ENCODE data around the gene ZNF74.
"Not testable (repeated sequence)": the region's sequence is repeated elsewhere in the genome, so short reads cannot be mapped to it uniquely, and the experiment has no call there.

The ZNF74 gene

DNA sequence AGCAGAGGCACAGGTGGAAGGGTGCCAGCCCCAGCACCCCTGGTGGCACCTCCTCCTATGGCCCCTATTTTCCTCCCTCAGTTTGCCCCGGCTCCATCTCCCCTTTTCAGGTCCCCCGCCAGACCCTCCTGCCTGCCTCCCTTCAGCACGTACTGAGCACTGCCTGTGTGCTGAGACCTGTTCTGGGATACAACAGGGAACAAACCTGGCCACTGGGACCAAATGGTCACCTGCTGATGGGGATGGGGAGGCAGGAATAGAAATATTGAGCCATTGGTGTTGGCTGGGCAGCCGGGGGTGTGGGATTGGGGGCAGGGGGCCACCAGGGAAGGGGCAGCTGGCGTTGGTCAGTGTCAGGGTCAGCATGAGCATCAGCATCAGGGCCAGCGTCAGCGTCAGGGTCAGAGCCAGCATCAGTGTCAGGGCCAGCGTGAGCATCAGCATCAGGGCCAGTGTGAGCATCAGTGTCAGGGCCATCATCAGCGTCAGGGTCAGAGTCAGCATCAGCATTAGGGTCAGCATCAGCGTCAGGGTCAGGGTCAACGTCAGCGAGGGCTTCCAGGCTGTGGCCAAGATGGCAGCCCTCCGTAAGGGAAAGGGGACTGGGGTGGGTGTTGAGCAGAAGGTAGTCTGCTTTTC is 7.5 kb downstream of the ZNF74 start:
- DNase-seq = no peak

DNA sequence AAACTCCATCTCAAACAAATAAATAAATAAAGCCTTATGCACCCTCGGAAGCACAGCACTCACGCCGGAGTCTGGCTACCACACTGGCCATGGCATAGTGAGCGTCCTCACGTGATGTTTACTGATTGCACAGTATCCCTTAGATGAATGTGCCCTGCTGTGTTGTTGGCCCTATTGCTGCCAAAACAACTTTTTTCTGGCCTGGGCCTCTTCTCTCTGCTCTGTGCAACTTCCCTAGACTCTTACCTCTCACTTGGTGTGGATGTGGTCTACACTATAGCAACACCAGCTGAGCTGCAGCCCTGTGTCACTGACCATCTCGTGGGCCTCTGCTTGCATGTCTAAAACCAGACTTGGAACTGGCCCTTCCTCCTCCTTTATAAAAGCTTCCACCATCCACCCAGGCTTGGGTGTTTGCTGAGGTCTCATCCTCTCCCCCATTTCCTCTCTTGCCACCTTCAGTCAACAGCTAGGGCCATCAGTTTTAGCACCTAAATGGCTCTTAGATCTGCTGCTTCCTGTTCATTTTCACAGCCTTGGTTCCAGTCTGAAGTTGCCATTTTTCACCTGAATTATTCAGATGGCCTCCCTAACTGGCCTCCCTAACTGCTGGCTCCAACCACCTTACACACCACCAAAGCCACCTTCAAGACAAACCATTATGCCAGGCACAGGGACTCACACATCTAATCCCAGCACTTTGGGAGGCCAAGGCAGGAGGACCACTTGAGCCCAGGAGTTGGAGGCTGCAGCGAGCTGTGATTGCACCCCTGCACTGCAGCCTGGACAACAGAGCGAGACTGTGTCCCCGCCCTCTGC is 9.2 kb downstream of the ZNF74 start:
- DNase-seq = peak in 1 of 2 donors; percentile 14

DNA sequence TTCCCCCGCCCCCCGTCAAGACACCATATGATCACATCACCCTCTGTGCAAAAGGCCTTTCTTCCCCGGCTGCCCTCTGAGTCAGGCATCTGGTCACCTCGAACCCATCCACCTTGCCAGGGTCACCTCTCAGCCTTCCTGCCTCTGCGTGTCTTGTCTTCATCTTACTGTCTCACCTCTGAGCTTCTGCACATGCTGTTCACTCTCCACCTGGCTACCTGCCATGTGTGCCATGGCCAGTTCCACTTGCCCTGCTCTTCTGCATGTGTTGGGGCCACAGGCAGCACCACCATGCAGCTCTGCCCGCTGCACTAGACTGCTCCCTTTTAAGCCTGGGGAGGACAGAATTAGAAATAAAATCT is 9.8 kb downstream of the ZNF74 start:
- no peak for DNase-seq

- DNase-seq = no peak
Observed at GRCh38 chr22:20404881-20405280, 10.9 kb downstream of the ZNF74 start.

DNA sequence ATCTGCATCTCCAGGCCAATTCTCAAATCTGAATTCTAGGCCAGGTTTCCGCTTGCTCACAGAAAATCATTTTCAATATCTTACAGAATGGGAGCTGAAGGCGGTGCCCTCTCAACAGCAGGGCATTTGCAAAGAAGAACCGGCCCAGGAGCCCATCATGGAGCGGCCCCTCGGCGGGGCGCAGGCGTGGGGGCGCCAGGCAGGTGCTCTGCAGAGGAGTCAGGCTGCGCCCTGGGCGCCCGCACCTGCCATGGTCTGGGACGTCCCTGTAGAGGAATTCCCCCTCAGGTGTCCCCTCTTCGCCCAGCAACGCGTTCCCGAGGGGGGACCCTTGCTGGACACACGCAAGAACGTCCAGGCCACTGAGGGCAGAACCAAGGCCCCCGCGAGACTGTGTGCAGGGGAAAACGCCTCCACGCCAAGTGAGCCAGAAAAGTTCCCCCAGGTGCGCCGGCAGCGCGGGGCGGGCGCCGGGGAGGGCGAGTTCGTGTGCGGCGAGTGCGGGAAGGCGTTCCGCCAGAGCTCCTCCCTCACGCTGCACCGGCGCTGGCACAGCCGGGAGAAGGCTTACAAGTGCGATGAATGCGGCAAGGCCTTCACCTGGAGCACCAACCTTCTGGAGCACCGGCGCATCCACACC is 11.5 kb downstream of the ZNF74 start:
- no peak for DNase-seq

DNA sequence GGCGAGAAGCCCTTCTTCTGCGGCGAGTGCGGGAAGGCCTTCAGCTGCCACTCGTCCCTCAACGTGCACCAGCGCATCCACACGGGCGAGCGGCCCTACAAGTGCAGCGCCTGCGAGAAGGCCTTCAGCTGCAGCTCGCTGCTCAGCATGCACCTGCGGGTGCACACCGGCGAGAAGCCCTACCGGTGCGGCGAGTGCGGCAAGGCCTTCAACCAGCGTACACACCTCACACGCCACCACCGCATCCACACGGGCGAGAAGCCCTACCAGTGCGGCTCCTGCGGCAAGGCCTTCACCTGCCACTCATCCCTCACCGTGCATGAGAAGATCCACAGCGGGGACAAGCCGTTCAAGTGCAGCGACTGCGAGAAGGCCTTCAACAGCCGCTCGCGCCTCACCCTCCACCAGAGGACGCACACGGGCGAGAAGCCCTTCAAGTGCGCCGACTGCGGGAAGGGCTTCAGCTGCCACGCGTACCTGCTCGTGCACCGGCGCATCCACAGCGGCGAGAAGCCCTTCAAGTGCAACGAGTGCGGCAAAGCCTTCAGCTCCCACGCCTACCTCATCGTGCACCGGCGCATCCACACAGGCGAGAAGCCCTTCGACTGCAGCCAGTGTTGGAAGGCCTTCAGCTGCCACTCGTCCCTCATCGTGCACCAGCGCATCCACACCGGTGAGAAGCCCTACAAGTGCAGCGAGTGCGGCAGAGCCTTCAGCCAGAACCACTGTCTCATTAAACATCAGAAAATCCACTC is 12.2 kb downstream of the ZNF74 start:
- no peak for DNase-seq

GRCh38 chr22:20406686-20407408 is 12.9 kb downstream of the ZNF74 start:
- DNase-seq = no peak

DNA sequence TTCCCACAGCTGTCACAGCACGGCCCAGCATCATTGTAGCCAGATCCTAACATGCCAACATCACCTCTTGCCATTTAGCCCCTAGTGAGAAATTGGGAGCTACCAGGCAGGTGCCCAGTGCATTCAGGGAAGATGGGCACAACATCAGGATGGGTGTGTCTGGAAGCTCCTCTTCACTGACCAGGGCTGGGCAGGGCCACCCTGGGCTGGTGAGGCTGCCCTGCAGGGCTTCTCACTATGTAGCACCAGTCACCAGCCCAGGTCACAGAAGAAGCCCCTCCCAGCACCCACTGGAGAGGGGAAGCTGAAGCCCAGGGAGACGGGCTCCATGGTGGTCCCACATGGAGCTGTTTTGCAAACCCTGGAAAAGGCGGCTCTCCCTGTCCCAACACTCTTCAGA is 13.9 kb downstream of the ZNF74 start:
- no peak for DNase-seq

- DNase-seq = no peak
Observed at GRCh38 chr22:20408891-20409290, 14.9 kb downstream of the ZNF74 start.

DNA sequence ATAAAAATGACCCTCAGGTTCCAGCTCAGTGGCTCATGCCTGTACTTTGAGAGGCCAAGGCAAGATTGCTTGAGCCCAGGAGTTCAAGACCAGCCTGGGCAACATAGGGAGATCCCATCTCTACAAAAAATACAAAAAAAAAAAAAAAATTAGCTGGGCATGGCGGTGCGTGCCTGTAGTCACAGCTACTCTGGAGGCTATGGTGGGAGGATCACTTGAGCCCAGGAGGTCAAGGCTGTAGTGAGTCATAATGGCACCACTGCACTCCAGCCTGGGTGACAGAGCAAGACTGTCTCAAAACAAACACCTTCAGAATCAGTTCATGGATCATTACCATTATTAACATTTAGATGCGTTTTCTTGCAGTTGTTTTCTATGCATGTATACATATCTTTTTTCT is 15.4 kb downstream of the ZNF74 start:
- not testable (repeated sequence) for DNase-seq

DNA sequence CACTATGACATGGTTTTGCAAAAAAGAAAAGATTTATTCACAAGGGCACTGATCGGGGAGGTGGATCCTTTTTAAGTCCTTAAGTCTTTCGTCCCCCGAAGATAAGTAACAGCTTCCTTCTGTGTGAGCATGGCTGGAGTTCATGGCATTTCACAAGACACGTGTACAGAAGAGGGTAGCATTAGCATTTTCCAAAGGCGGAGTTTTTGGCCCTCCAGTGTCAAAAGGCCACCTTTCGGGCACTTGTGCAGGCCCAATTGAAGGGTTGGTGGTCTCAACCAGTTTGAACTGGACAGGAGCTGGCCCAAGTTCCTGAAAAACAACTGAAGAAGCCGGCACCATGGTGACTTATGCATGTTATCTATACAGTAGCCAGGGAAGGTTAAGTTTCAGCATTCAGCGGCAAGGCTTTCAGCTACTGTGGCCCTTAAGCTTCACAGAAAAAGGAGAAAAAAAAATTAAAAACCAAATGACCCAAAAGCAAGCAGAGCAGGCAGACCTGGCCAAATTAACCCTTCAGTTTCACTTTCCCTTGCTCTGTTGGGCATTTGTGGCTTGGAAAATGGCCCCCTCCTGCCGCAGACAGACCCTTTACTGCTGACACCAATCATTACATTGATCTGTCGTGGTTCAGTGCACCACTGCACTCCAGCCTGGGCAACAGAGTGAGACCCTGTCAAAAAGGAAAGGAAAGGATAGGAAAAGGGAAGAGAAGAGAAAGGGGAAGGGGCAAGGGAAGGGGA is 18.7 kb downstream of the ZNF74 start:
- DNase-seq = no peak

DNA sequence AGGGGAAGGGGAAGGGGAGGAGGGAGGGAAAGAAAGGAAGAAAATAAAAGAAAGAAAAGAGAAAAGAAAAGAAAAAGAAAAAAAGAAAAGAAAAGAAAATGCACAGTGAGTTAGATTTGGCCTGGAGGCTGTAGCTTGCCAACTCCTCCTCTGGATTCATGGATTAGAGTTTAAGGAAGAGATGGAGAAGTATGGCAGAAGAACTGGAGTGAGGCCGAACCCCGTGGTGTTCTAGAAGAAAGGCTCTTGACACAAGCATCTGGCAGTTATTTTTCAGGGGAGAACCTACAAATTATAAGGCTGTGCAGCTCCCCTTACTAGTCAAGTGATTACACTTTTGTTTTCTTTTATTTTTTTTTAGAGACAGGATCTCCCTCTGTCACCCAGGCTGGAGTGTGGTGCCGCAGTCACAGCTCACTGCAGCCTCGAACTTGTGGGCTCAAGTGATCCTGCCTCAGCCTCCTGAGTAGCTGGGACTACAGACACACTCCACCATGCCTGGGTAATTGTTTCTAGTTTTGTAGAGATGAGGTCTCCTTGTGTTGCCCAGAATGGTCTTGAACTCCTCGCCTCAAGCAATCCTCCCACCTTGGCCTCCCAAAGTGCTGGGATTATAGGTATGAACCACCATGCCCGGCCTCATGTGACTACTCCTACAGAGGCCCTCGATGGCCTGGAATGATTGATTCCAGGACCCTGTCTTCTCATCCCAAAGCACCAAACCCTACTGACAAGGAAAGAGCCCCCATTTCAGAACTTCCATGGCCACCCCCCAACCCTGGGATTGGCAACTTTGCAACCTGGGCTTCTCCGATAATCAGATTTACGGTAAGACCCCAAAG is 19.5 kb downstream of the ZNF74 start:
- DNase-seq = peak in 1 of 2 donors; percentile 1

DNA sequence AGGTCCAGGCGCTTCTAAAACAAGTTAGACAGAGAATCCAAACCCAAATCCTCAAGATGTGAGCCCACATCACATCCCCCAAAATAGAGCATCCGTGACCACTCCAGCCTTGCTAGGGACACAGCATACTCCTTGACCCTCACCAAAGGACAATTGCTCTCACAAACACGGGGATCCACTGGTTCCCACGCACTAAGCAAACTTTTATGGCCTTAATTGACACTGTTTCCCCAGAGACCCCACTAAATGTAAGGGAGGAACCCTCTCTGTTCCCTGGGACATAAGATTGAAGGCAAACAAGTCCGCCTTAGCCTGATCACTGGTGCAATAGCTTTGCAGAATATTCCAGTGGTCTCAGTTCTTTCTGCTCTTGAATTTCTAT is 20.1 kb downstream of the ZNF74 start:
- DNase-seq = no peak

GRCh38 chr22:20414450-20414849 is 20.5 kb downstream of the ZNF74 start:
- no peak for DNase-seq

GRCh38 chr22:20415241-20415640 is 21.3 kb downstream of the ZNF74 start:
- DNase-seq = not testable (repeated sequence)

DNA sequence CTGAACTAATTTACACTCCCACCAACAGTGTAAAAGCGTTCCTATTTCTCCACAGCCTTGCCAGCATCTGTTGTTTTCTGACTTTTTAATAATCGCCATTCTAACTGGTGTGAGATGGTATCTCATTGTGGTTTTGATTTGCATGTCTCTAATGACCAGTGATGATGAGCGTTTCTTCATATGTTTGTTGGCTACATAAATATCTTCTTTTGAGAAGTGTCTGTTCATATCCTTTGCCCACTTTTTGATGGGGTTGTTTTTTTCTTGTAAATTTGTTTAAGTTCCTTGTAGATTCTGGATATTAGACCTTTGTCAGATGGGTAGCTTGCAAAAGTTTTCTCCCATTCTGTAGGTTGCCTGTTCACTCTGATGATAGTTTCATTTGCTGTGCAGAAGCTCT is 21.7 kb downstream of the ZNF74 start:
- not testable (repeated sequence) for DNase-seq

DNA sequence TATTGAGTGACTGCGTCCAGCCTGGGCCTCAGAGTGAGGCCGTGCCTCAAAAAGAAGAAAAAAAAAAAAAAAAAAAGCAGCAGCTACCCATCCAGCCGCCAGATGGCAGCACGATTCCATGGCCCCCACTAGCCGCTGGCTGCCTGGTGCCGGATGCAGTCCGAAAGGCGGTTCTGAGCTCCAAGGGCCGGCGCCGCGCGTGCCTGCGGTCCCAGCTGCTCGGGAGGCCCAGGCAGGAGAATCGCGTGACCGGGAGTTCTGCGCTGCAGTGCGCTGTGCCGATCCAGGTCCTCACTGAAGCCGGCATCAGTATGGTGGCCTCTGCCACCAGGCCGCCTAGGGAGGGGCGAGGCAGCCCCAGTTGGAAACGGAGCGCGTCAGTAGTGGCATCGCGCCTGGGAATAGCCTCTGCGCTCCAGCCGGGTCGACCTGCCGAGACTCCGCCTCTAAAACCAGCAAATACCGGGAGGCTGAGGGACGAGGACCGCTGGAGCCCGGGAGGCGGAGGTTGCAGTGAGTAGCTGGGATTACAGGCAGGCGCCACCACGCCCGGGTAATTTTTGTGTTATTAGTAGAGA is 24.3 kb downstream of the ZNF74 start:
- peak; percentile 77 to 78 for DNase-seq

DNA sequence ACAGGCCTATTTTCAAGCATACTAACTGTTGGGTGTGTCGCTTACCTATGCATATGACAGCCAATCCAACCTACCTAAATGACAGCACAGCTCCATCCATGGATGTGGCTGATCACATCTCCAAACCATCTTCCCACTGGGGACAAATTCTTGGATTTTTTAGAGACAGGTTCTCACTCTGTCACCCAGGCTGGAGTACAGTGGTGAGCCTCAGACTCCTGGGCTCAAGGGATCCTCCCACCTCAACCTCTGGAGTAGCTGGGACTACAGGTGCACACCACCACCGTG is 25.7 kb downstream of the ZNF74 start:
- DNase-seq = no peak

DNA sequence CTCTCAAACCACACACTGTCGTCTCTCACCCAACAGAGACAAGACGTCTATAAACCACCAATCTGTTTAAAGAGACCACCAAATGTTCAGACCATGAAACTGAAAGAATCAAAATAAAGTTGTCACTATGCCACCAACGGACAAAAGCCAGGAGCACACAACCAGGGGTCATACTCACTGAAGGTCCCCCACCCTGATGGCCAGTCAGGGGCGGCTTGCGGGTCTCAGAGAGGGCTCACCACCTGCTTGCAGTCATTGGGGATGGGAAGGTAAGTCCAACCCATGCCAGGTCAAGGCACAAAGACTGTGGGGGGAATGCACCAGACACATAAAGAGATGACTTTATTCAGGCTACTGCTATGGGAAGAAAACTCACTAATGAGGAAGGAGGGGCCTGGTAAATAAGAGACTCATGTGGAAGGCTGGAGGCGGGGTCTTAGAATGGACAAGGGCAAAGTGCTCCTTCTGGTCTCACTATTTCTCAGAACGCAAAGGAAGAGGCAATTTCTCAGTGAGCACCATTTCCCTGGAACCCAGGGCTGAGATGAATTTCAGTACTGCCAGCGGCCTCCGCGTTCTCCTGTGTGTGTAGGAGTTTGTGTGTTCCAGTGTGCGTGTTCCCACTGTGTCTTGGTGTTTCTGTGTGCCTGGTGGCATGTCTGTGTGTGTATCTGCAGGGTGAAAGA is 26.3 kb downstream of the ZNF74 start:
- no peak for DNase-seq

DNA sequence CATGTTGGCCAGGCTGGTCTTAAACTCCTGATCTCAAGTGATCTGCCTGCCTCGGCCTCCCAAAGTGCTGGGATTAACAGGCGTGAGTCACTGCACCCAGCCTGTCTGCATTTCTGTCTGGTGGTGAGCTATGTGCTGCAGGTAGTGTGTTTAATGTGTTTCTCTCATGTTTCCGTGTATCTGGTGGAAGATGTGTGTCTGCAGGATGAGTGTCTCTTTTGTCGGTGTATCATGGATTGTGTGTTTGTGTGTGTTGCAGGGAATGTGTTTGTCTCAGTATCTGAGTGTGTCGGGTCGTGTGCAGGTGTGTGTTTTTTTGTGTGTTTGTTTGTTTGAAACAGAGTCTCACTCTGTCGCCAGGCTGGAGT is 27.5 kb downstream of the ZNF74 start:
- no peak for DNase-seq

Measured in CD4-positive, alpha-beta T cell treated with Interleukin-4 for 1 hour (primary cell).